HG03354 (cell line): ENCODE measurements around the gene ZBTB46.
"Not testable (repeated sequence)": the region's sequence is repeated elsewhere in the genome, so short reads cannot be mapped to it uniquely, and the experiment has no call there.

Experiments used
- ATAC-seq: cut with Tn5 transposase; IDR thresholded peaks from one replicate; pipeline ENCODE4 v1.9.1; 2021; ENCODE audit warnings: mild to moderate bottlenecking; ENCODE audit not compliant: unreplicated experiment, poor library complexity, severe bottlenecking

ZBTB46 gene

GRCh38 chr20:63859166-63859699, 28.2 kb upstream of the ZBTB46 start:
- ATAC-seq: no peak

- no peak for ATAC-seq
Observed at GRCh38 chr20:63858393-63859165, 27.5 kb upstream of the ZBTB46 start.

- no peak for ATAC-seq
Observed at GRCh38 chr20:63857764-63858392, 26.8 kb upstream of the ZBTB46 start.

- ATAC-seq: no peak
Observed at GRCh38 chr20:63856098-63856511, 25.0 kb upstream of the ZBTB46 start.

- ATAC-seq: no peak
Observed at GRCh38 chr20:63855363-63856097, 24.5 kb upstream of the ZBTB46 start.

- ATAC-seq: no peak
Observed at GRCh38 chr20:63854766-63855362, 23.8 kb upstream of the ZBTB46 start.

GRCh38 chr20:63854069-63854765, 23.2 kb upstream of the ZBTB46 start:
- ATAC-seq: no peak

- not testable (repeated sequence) for ATAC-seq
Observed at GRCh38 chr20:63853733-63854068, 22.6 kb upstream of the ZBTB46 start.

GRCh38 chr20:63851548-63851943, 20.5 kb upstream of the ZBTB46 start:
- ATAC-seq: not testable (repeated sequence)

- peak; percentile 86 for ATAC-seq
Observed at GRCh38 chr20:63850689-63851547, 19.9 kb upstream of the ZBTB46 start.

- ATAC-seq: no peak
Observed at GRCh38 chr20:63848003-63848911, 17.2 kb upstream of the ZBTB46 start.

GRCh38 chr20:63847237-63848002, 16.4 kb upstream of the ZBTB46 start:
- no peak for ATAC-seq

GRCh38 chr20:63846888-63847236, 15.8 kb upstream of the ZBTB46 start:
- ATAC-seq: no peak

- no peak for ATAC-seq
Observed at GRCh38 chr20:63846128-63846771, 15.2 kb upstream of the ZBTB46 start.

- ATAC-seq: no peak
Observed at GRCh38 chr20:63844511-63844991, 13.5 kb upstream of the ZBTB46 start.

GRCh38 chr20:63843778-63844177, 12.7 kb upstream of the ZBTB46 start:
- ATAC-seq: no peak
